Activated T-helper 1 cell treated with anti-CD3 and anti-CD28 coated beads, Interleukin-12 subunit alpha, Interleukin-12 subunit beta, Interleukin-2, Interleukin-4 antibody, amounts not matched to agents 30 ng/mL and 10 ng/mL and 1 ng/mL, durations not matched to agents 14 hours and 24 hours and 36 hours (primary cell): Measurements from ENCODE around the gene EXOC3. TPM values are rescaled to one million over a fixed set of nuclear protein-coding genes. Genes with fewer than 3 reads are reported as not detected.

Source experiments
- DNase-seq: peaks from one replicate; pipeline ENCODE4 v3.0.0; 2021; ENCODE audit warnings: low spot score
- H3K27ac Mint-ChIP-seq: one replicate; pipeline ENCODE4 v1.8.0; 2021; ENCODE audit warnings: mild to moderate bottlenecking, mixed read lengths
- H3K27me3 Mint-ChIP-seq: one replicate; pipeline ENCODE4 v1.8.0; 2022; ENCODE audit warnings: mild to moderate bottlenecking, moderate library complexity, mixed read lengths; ENCODE audit not compliant: insufficient read depth
- H3K36me3 Mint-ChIP-seq: one replicate; pipeline ENCODE4 v1.8.0; 2021; ENCODE audit warnings: low read depth, mixed read lengths
- H3K4me1 Mint-ChIP-seq: one replicate; pipeline ENCODE4 v1.8.0; 2021; ENCODE audit warnings: low read depth, mixed read lengths
- H3K4me3 Mint-ChIP-seq: one replicate; pipeline ENCODE4 v1.8.0; 2021; ENCODE audit warnings: mild to moderate bottlenecking, moderate library complexity, mixed read lengths
- H3K9me3 Mint-ChIP-seq: one replicate; pipeline ENCODE4 v1.8.0; 2021; ENCODE audit warnings: mixed read lengths
- intact Hi-C: fragments of 100-400 bp; cut with micrococcal nuclease; formaldehyde crosslinking; loops from one replicate; pipeline ENCODE4 v1.15.1; 2024
- total RNA-seq: library from RNA; stranded (reverse); gene quantifications from 2 replicates; pipeline ENCODE4 v1.2.3, GENCODE V29; 2022

Gene EXOC3
- total RNA-seq, 1 donor from 2014 or later = 59.6 TPM

DNA sequence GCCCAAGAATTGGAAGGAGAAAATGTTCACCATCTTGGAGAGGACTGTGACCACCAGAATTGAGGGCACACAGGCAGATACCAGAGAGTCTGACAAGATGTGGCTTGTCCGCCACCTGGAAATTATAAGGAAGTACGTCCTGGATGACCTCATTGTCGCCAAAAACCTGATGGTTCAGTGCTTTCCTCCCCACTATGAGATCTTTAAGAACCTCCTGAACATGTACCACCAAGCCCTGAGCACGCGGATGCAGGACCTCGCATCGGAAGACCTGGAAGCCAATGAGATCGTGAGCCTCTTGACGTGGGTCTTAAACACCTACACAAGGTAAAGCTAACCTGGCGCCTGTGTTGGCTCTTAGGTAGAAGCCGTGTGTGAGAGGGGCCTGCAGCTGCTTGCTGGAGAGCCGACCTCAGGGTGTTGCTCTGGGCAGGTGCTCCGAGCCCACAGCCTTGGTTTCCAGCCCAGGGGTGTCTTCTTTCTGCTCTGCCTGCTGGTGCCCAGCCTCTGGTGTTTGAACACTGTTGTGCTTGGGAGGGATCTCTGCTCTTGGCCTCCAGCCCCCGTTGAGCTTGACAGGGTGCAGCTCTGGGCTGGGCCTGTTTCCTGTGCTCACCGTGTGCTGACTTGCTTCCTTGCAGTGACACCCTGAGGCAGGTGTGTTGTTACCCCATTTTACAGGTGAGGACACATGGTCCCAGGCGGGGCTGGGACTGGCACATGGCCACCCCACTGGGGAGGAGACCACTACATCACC is 10.9 kb downstream of the EXOC3 start:
- Mint-ChIP-seq H3K4me1 (peaks cover 59% of the 10 kb centered on the region), H3K27ac (peak overlapping the region; percentile 85), H3K4me3 (peak overlapping the region; percentile 59), H3K27me3 (no peaks in the 10 kb centered on the region), H3K9me3 (peaks cover 38% of the 10 kb centered on the region), H3K36me3 (peaks cover 80% of the 10 kb centered on the region)
- no peak for DNase-seq
- intact Hi-C loops = no loop called here

DNA sequence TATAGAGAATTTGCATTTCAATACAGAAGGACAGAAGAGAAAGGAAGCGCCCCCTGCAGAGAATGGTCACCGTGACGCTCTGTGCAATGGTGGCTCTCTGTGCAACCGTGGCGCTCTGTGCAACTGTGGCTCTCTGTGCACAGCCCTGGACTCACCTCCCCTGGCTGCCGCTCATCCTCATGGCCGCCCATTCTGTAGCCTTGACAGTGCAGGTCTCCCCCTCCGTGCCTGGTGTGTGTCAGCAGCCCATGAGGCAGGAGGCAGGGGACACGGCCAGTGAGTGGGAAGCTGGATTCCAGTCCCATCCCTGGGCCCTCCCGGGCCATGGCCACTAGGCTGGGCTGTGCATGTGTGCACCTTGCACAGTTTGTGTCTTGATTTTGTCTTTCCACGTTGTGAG is 12.0 kb downstream of the EXOC3 start:
- no peaks in the 10 kb centered on the region for H3K27me3 Mint-ChIP-seq
- H3K4me1 Mint-ChIP-seq = peaks cover 64% of the 10 kb centered on the region
- H3K36me3 Mint-ChIP-seq = peaks cover 80% of the 10 kb centered on the region
- peaks cover 38% of the 10 kb centered on the region for H3K9me3 Mint-ChIP-seq
- H3K4me3 Mint-ChIP-seq = no peak overlapping the region
- H3K27ac Mint-ChIP-seq = no peak overlapping the region
- intact Hi-C loops = loop anchor here (5.0 kb wide), 1 partner anchor 63 kb away; no protein-coding TSS in a partner anchor
- DNase-seq = no peak

DNA sequence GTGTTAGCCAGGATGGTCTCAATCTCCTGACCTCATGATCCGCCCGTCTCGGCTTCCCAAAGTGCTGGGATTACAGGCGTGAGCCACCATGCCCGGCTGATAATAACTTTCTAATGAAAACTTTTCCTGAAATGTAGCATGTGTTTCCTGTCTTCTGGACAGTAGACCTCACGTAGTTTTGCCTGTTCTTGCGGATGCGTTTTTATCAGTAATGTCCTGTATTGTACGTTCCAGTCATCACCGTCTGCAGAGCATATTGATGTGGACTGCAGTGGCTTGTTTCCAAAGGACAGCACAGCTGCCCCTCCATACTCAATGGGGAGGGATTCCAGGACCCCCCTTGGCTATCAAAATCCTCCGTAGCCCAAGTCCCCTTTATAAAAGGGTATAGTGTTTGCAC is 12.8 kb downstream of the EXOC3 start:
- intact Hi-C loops = loop anchor here (5.0 kb wide), 1 partner anchor 64 kb away; no protein-coding TSS in a partner anchor
- DNase-seq = no peak
- Mint-ChIP-seq H3K4me3 (no peak overlapping the region), H3K4me1 (peaks cover 68% of the 10 kb centered on the region), H3K36me3 (peaks cover 80% of the 10 kb centered on the region), H3K27ac (no peak overlapping the region), H3K27me3 (no peaks in the 10 kb centered on the region), H3K9me3 (peaks cover 29% of the 10 kb centered on the region)

DNA sequence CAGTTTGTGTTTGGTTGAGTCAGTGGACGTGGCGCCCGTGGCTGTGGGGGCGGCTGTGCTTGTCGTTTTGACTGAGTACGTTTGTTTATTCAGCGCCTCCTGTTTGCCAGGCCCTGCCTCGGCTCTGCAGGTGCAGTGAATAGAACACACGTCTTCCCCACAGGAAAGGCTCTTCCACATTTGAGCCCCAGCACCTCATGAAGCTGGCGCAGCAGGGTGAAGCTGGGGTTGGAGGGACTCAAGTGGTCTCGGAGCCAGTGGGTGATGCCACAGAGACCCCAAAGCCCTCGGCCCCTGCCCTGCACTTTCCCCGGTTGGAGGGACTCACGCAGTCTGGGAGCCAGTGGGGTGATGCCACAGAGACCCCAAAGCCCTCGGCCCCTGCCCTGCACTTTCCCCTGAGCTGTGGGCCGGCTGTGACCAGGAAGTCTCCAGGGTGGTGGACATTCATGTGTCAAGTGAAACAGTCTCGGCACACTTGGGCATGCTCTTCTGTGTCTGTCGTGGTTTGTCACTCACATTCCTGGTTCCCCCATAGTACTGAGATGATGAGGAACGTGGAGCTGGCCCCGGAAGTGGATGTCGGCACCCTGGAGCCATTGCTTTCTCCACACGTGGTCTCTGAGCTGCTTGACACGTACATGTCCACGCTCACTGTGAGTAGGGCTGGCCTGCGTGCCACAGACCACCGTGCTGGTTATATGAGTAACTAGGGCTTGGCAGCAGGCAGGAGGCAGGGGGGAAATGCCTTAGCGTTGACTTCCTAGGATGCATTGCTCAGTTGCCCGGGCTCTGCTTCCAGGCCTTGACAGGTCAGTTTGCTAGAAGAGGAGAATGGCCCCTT is 13.6 kb downstream of the EXOC3 start:
- H3K4me1 Mint-ChIP-seq = peaks cover 70% of the 10 kb centered on the region
- intact Hi-C loops = loop anchor here (5.0 kb wide), 1 partner anchor 64 kb away; no protein-coding TSS in a partner anchor
- H3K27ac Mint-ChIP-seq = peak overlapping the region; percentile 46
- peaks cover 21% of the 10 kb centered on the region for H3K9me3 Mint-ChIP-seq
- DNase-seq = no peak
- H3K4me3 Mint-ChIP-seq = no peak overlapping the region
- no peaks in the 10 kb centered on the region for H3K27me3 Mint-ChIP-seq
- peaks cover 74% of the 10 kb centered on the region for H3K36me3 Mint-ChIP-seq

DNA sequence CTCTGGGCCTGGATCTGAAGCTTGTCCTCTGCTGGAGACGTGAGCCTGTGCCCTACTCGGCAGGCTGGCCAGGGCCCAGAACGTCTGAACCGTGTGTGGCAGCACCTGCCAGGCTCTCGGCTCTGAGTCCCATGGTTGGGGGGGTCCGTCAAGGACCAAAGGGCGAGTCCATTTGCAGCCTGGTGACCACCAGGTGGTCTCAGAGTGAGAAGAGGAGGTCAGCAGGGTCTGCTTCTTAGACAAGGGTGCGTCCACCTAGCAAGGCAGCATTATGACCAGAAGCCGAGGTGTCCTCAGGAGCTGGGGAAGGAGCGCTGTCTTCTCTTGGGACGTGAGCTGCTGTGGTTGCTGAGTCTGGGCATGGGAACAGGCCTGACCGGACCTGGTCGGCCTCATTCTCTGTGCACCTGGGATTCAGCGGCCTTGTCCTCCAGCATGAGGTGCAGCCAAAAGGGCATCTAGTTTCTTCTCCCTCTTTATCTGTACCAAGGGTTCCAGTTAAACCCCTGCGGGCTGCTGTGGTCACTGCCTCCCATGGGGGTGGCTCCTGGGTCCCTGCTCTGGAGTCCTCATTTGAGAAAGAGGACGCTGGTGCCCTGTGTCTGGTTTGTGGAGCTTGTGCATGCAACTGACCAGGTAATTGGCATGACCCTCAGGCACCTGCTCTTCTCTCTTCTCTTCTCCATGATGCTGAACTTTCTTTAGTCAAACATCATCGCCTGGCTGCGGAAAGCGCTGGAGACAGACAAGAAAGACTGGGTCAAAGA is 14.4 kb downstream of the EXOC3 start:
- H3K27me3 Mint-ChIP-seq = no peaks in the 10 kb centered on the region
- H3K4me3 Mint-ChIP-seq = no peak overlapping the region
- no peak for DNase-seq
- H3K36me3 Mint-ChIP-seq = peaks cover 74% of the 10 kb centered on the region
- H3K27ac Mint-ChIP-seq = no peak overlapping the region
- peaks cover 77% of the 10 kb centered on the region for H3K4me1 Mint-ChIP-seq
- H3K9me3 Mint-ChIP-seq = peaks cover 13% of the 10 kb centered on the region
- intact Hi-C loops = loop anchor here (5.0 kb wide), 1 partner anchor 65 kb away; no protein-coding TSS in a partner anchor

DNA sequence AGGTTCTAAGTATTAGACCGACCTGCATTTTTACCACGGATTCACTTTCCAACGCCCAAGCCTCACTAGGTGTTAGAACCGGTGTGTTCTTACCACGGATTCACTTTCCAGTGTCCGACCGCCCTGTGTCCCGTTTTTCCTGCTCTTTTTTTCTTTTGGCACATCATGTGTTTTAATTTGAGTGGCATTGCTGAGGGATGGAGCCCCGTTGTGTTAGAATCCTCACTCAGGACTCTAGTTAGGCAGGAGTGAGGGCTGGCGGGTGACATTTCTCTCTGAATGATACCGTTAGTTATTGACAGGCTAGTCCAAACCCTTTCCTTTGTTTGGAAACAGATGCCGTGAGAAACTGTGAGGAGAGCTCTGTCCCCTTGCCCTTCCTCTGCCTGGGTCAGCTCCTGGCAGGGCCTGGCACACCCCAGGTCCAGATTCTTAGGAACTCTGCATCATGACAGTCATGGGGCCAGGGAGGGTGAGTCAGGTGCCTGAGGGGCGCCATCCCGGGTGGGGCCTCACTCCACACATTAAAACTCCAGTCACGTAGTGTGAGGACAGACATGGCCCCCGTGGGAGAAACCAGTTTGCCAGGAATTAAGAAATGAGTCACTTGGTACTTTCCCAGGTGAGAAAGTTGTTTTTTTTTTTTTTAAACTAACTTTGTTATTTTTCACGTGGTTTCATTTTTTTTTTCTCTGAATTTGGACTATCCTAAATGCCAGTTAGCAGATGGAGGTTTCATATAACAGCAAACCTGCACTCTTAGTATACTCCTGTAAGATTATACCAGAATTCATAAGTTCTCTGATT is 15.8 kb downstream of the EXOC3 start:
- peaks cover 75% of the 10 kb centered on the region for H3K4me1 Mint-ChIP-seq
- no peaks in the 10 kb centered on the region for H3K27me3 Mint-ChIP-seq
- H3K9me3 Mint-ChIP-seq = no peaks in the 10 kb centered on the region
- intact Hi-C loops = loop anchor here (1.0 to 5.0 kb wide), 4 partner anchors 15 to 80 kb away; partner anchors contain the start of gene EXOC3
- peaks cover 67% of the 10 kb centered on the region for H3K36me3 Mint-ChIP-seq
- peak overlapping the region; percentile 59 for H3K4me3 Mint-ChIP-seq
- DNase-seq = peak; percentile 56
- peak overlapping the region; percentile 91 for H3K27ac Mint-ChIP-seq

DNA sequence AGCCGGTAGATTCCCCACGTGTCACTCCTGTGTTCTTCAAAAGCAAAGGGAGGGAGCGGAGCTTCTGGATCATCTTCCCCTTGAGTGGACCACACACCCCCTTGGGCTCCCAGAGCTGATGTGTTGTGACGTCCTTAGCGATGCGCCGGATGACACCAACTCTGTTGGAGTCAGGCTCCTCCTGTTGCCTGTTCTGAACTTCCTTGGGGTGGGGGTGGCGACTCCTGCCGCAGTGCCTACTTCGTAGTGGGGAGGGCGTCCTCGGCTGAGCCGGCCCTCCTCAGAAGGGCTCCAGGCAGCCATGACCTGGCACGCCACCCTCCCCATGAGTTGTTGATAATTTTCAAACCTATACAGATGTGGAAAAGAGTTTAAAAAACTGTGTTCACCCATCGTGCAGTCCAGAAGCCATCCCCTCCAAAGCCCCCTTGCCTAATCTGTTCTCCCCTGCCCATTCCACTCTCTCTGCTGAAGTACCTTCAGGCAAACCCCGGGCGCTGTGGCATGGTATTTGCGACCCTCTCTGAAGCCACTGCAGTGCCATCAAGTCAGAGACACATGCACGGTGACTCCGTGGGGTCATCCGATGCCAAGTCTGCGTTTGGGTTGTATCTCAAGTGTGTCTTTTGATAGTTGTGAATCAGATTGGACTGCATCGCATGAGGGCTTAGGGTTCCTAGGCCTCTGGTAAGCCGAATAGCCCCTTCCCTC is 16.7 kb downstream of the EXOC3 start:
- peak overlapping the region; percentile 91 for H3K27ac Mint-ChIP-seq
- intact Hi-C loops = loop anchor here (1.0 to 5.0 kb wide), 6 partner anchors 14 to 242 kb away; partner anchors contain the start of genes CCDC127, EXOC3 and SDHA
- H3K9me3 Mint-ChIP-seq = no peaks in the 10 kb centered on the region
- H3K4me1 Mint-ChIP-seq = peaks cover 74% of the 10 kb centered on the region
- no peak for DNase-seq
- H3K4me3 Mint-ChIP-seq = peak overlapping the region; percentile 59
- no peaks in the 10 kb centered on the region for H3K27me3 Mint-ChIP-seq
- peaks cover 66% of the 10 kb centered on the region for H3K36me3 Mint-ChIP-seq

DNA sequence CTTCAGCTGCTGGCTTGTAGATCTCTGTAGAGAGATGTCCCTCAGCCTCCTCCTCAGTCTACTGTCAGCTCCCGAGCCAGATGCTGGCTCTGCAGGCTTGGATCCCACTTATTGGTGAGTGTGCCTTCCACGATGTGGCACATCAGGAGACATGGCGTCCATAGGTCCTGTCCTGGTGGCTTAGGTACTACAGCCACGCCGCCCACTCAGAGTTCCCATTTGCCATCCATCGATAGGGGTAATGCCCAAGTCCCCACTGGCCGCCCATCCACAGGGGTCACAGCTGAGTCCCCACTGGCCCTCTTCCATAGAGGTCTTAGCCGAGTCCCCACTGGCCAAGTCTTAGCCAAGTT is 17.3 kb downstream of the EXOC3 start:
- H3K27ac Mint-ChIP-seq = peak overlapping the region; percentile 91
- DNase-seq = no peak
- intact Hi-C loops = loop anchor here (5.0 kb wide), 2 partner anchors 128 to 243 kb away; partner anchors contain the start of genes CCDC127 and SDHA
- peak overlapping the region; percentile 52 for H3K4me3 Mint-ChIP-seq
- no peaks in the 10 kb centered on the region for H3K27me3 Mint-ChIP-seq
- H3K9me3 Mint-ChIP-seq = no peaks in the 10 kb centered on the region
- peaks cover 70% of the 10 kb centered on the region for H3K4me1 Mint-ChIP-seq
- peaks cover 69% of the 10 kb centered on the region for H3K36me3 Mint-ChIP-seq

DNA sequence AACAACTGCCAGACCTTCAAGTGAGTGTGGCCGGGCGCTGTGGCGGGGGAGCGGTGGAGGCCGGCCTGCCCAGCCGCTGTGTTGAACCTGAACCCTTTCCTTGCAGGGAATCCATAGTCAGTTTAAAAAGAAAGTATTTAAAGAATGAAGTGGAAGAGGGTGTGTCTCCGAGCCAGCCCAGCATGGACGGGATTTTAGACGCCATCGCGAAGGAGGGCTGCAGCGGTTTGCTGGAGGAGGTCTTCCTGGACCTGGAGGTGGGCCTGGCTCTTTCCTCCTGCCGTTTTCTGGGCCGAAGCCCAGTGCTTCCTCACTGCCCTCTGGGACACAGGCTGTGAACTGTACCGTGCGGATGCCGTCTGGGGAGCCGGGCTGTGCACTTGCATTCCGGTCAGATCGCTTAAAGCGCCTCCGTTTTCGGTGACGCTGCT is 19.1 kb downstream of the EXOC3 start:
- H3K4me1 Mint-ChIP-seq = peaks cover 65% of the 10 kb centered on the region
- H3K9me3 Mint-ChIP-seq = no peaks in the 10 kb centered on the region
- no peaks in the 10 kb centered on the region for H3K27me3 Mint-ChIP-seq
- intact Hi-C loops = loop anchor here (5.0 kb wide), 2 partner anchors 130 to 245 kb away; partner anchors contain the start of genes CCDC127 and SDHA
- no peak overlapping the region for H3K27ac Mint-ChIP-seq
- DNase-seq = no peak
- no peak overlapping the region for H3K4me3 Mint-ChIP-seq
- H3K36me3 Mint-ChIP-seq = peaks cover 66% of the 10 kb centered on the region

DNA sequence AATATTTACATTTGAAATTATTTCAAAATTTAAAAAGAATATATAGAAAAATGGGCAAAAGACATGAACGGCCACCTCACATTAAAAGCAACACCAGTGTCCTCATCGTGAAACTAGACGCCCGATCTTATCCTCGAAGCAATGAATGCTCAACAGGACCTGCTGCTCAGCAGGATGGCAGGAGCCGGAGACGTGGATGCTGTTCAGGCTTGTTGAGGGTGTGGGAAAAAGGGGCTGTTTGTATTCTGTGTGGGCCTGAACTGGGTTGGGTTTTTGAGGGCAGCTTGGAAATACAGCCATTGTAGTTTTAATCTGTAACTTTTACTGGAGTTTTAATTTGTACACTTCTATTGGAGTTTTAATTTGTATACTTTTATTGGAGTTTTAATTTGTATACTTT is 20.3 kb downstream of the EXOC3 start:
- Mint-ChIP-seq H3K4me3 (no peak overlapping the region), H3K4me1 (peaks cover 57% of the 10 kb centered on the region), H3K27me3 (no peaks in the 10 kb centered on the region), H3K9me3 (no peaks in the 10 kb centered on the region), H3K27ac (peak overlapping the region; percentile 34), H3K36me3 (peaks cover 58% of the 10 kb centered on the region)
- DNase-seq = no peak
- intact Hi-C loops = loop anchor here (5.0 kb wide), 2 partner anchors 131 to 246 kb away; partner anchors contain the start of genes CCDC127 and SDHA

DNA sequence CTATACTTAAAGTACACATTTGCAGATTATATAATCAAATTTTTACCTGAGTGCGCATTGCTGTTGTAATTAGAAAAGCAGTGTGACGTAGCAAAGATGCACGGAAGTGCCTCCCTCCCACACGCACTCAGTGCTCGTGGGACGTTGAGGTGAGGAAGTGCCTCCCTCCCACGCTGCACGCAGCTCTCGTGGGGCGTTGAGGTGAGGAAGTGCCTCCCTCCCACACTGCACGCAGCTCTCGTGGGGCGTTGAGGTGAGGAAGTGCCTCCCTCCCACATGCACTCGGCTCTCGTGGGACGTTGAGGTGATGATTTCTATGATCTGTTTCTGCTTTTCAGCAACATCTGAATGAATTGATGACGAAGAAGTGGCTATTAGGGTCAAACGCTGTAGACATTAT is 21.0 kb downstream of the EXOC3 start:
- H3K4me1 Mint-ChIP-seq = peaks cover 51% of the 10 kb centered on the region

More for the DNA sequence above, 21.0 kb downstream of the EXOC3 start:
- Mint-ChIP-seq H3K4me3 (peak overlapping the region; percentile 47), H3K9me3 (no peaks in the 10 kb centered on the region), H3K27ac (peak overlapping the region; percentile 71), H3K36me3 (peaks cover 52% of the 10 kb centered on the region), H3K27me3 (no peaks in the 10 kb centered on the region)
- peak; percentile 61 for DNase-seq
- intact Hi-C loops = loop anchor here (5.0 kb wide), 2 partner anchors 132 to 247 kb away; partner anchors contain the start of genes CCDC127 and SDHA
